K562 (cell line): ENCODE data around the gene DIP2B. TPM values are rescaled to one million over a fixed set of nuclear protein-coding genes. Genes with fewer than 3 reads are reported as not detected.

Source experiments
- ATAC-seq: fragments of 200-7000 bp; cut with Tn5 transposase; 3 replicates; pipeline ENCODE4 v1.9.1; 2020; ENCODE audit warnings: moderate library complexity
- BruUV-seq: library from RNA; stranded (reverse); fragments of 400-500 nt; replicated peaks from 2 replicates; lab custom pipeline; 2021; lab: Mats Ljungman, UMichigan
- CTCF ChIA-PET: fragments of 300-600 bp; formaldehyde crosslinking; extraction: SDS; loops from one replicate; lab custom pipeline; 2021; ENCODE audit warnings: low intra/inter-chr PET ratio; lab: Yijun Ruan, JAX
- POLR2A ChIA-PET: fragments of 300-600, 350-650 bp; sonication (Branson Sonifier 250); formaldehyde crosslinking; extraction: SDS; loops from one replicate; lab custom pipeline; 2021; ENCODE audit warnings: antibody characterized with exemption, inconsistent platforms; lab: Yijun Ruan, JAX
- DNase-seq, 4 experiments: peaks; one replicate each; pipeline versions ENCODE4 v3.0.0 to v3.0.0-alpha.2; 2011 to 2018; ENCODE audit warnings: low spot score in 3 of 4, mixed read lengths in 3 of 4; ENCODE audit errors: extremely low read depth in 1 of 4
- FAIRE-seq: peaks from 2 replicates; lab custom pipeline; 2011; peaks lifted over from hg19 to GRCh38; lab: Jason Lieb, UNC
- H2AFZ ChIP-seq: 2 replicates; pipeline ENCODE4 v1.6.0; 2011; ENCODE audit warnings: low read depth, low read length, control low read depth, inconsistent platforms
- H3K27ac ChIP-seq: fragments of 200-600 bp; 3 replicates; pipeline ENCODE4 v1.8.0; 2011; ENCODE audit warnings: low read depth, mild to moderate bottlenecking, control low read depth, inconsistent platforms, low read length, moderate library complexity, mixed read lengths; ENCODE audit errors: extremely low read depth
- H3K27me3 ChIP-seq, 2 experiments: fragments of 300-600 bp in 1 of 2; 2 replicates in 1 of 2; 3 replicates in 1 of 2; pipeline versions ENCODE4 v1.6.0 to v1.8.0; 2011; ENCODE audit warnings: inconsistent platforms in 2 of 2, low read length in 2 of 2, mild to moderate bottlenecking in 1 of 2, mixed read lengths in 1 of 2, moderate library complexity in 1 of 2; ENCODE audit not compliant: control insufficient read depth in 2 of 2, insufficient read depth in 2 of 2
- H3K36me3 ChIP-seq: fragments of 300-600 bp; 3 replicates; pipeline ENCODE4 v1.8.0; 2011; ENCODE audit warnings: mild to moderate bottlenecking, low read length, inconsistent platforms; ENCODE audit not compliant: control insufficient read depth, insufficient read depth
- H3K4me1 ChIP-seq, 2 experiments: fragments of 200-600 bp in 1 of 2; replicated peaks in 1 of 2; 2 replicates in 1 of 2; 3 replicates in 1 of 2; pipeline versions ENCODE4 v1.5.1 to v1.8.0; 2011; ENCODE audit warnings: inconsistent platforms in 2 of 2, low read length in 2 of 2, mild to moderate bottlenecking in 1 of 2, mixed read lengths in 1 of 2, moderate library complexity in 1 of 2; ENCODE audit not compliant: control insufficient read depth in 2 of 2, insufficient read depth in 2 of 2
- H3K4me2 ChIP-seq: 2 replicates; pipeline ENCODE4 v1.6.1; 2011; ENCODE audit warnings: low read length, control low read depth, inconsistent platforms, mixed read lengths; ENCODE audit not compliant: insufficient read depth
- H3K4me3 ChIP-seq: fragments of 200-600 bp; sonication (generic), shearing (Covaris generic); 2 replicates; pipeline ENCODE4 v1.5.1; 2016; ENCODE audit warnings: control low read depth, inconsistent platforms
- H3K79me2 ChIP-seq: fragments of 200-600 bp; 3 replicates; pipeline ENCODE4 v1.8.0; 2011; ENCODE audit warnings: low read length, inconsistent platforms; ENCODE audit not compliant: control insufficient read depth, insufficient read depth
- H3K9ac ChIP-seq, 2 experiments: 2 replicates each; pipeline versions ENCODE4 v1.6.0 to v1.6.1; 2011; ENCODE audit warnings: low read depth in 2 of 2, low read length in 2 of 2, control low read depth in 1 of 2, inconsistent platforms in 1 of 2, mild to moderate bottlenecking in 1 of 2, mixed read lengths in 1 of 2; ENCODE audit not compliant: insufficient read depth in 1 of 2
- H3K9me1 ChIP-seq: one replicate; pipeline ENCODE4 v1.6.0; 2011; ENCODE audit warnings: inconsistent platforms, mild to moderate bottlenecking, low read length, moderate library complexity; ENCODE audit not compliant: control insufficient read depth, insufficient read depth
- H3K9me3 ChIP-seq: replicated peaks from 2 replicates; pipeline ENCODE4 v1.5.1; 2011; ENCODE audit warnings: low read depth, low read length, inconsistent platforms; ENCODE audit not compliant: control insufficient read depth, insufficient read depth
- H4K20me1 ChIP-seq: replicated peaks from 2 replicates; pipeline ENCODE4 v1.6.1; 2011; ENCODE audit warnings: low read length, inconsistent platforms, mixed read lengths; ENCODE audit not compliant: control insufficient read depth, insufficient read depth
- CBX1 ChIP-seq: sonication (generic); IDR thresholded peaks from 2 replicates; pipeline ENCODE4 v1.6.1; 2016; ENCODE audit warnings: antibody characterized with exemption, low read depth, mild to moderate bottlenecking
- CHD4 ChIP-seq: fragments of 200-600 bp; sonication (generic); IDR thresholded peaks from 3 replicates; pipeline ENCODE4 v1.6.1; 2012; ENCODE audit warnings: low read depth, mild to moderate bottlenecking, mixed read lengths, low read length, inconsistent platforms; ENCODE audit not compliant: insufficient read depth, insufficient replicate concordance, poor library complexity, severe bottlenecking
- ERF ChIP-seq: fragments of 450-650 bp; formaldehyde crosslinking; IDR thresholded peaks from 2 replicates; pipeline ENCODE4 v1.4.0; 2020; ENCODE audit warnings: mild to moderate bottlenecking, mixed read lengths
- FUS ChIP-seq: fragments of 200-400 bp; formaldehyde crosslinking; optimal IDR thresholded peaks from 2 replicates; pipeline ENCODE3; 2017; ENCODE audit warnings: low read depth, low read length
- HNRNPL ChIP-seq: fragments of 200-400 bp; formaldehyde crosslinking; IDR thresholded peaks from 2 replicates; pipeline ENCODE4 v1.6.1; 2017; ENCODE audit warnings: low read depth, mild to moderate bottlenecking, low read length
- PML ChIP-seq: IDR thresholded peaks from 2 replicates; pipeline ENCODE4 v1.6.1; 2012; ENCODE audit warnings: low read length, inconsistent platforms
- RBFOX2 ChIP-seq: fragments of 200-400 bp; formaldehyde crosslinking; IDR thresholded peaks from 2 replicates; pipeline ENCODE4 v1.6.1; 2017; ENCODE audit warnings: low read depth, mild to moderate bottlenecking, low read length, moderate library complexity
- SAFB ChIP-seq: fragments of 200-400 bp; formaldehyde crosslinking; IDR thresholded peaks from 2 replicates; pipeline ENCODE4 v1.6.1; 2017; ENCODE audit warnings: low read depth, low read length, borderline replicate concordance
- SUPT5H ChIP-seq: fragments of 450-650 bp; IDR thresholded peaks from 2 replicates; pipeline ENCODE4 v1.6.1; 2016
- XRCC3 ChIP-seq: fragments of 450-650 bp; IDR thresholded peaks from 2 replicates; pipeline ENCODE4 v1.6.1; 2017; ENCODE audit warnings: mild to moderate bottlenecking, moderate library complexity
- ZC3H4 ChIP-seq: sonication (generic); formaldehyde crosslinking; IDR thresholded peaks from 2 replicates; pipeline ENCODE4 v1.9.0; 2021; ENCODE audit warnings: missing genetic modification reagents, borderline replicate concordance
- ZFP1 ChIP-seq: fragments of 450-650 bp; formaldehyde crosslinking; IDR thresholded peaks from 2 replicates; pipeline ENCODE4 v1.4.0; 2020; ENCODE audit warnings: mild to moderate bottlenecking, mixed read lengths
- ZNF212 ChIP-seq: fragments of 450-650 bp; formaldehyde crosslinking; IDR thresholded peaks from 2 replicates; pipeline ENCODE4 v1.4.0; 2020; ENCODE audit warnings: mild to moderate bottlenecking
- WGBS: fragments of 100-300 bp; shearing (Covaris generic); methylation state at CpG from one replicate; pipeline ENCODE4 v1.1.6; 2016; ENCODE audit warnings: low coverage, mixed read lengths; ENCODE audit not compliant: insufficient coverage; ENCODE audit errors: missing lambda C conversion rate; 5-methylcytosine and 5-hydroxymethylcytosine counted together
- in situ Hi-C: fragments of 300-500 bp; cut with MboI; formaldehyde crosslinking; loops from 4 replicates; pipeline ENCODE4 v1.15.0; 2018; ENCODE audit warnings: inconsistent platforms, mixed read lengths
- intact Hi-C: fragments of 100-400 bp; cut with micrococcal nuclease; formaldehyde crosslinking; loops from 2 replicates; pipeline ENCODE4 v1.14.2; 2022
- polyA plus RNA-seq, 8 experiments: library from polyadenylated mRNA; depleted of rRNA in 4 of 8; stranded (reverse) in 5 of 8; unstranded in 3 of 8; fragments of >200 nt; fragmentation: Nextera tagmentation in 2 of 8; fragmentation: Illumina TruSeq in 1 of 8; extraction: Ambion mirVana in 2 of 8; extraction: Trizol in 1 of 8; gene quantifications; 2 replicates each; pipeline versions ENCODE4 v1.2.1 to v1.2.3, GENCODE V29; 2011 to 2014; ENCODE audit warnings: inconsistent platforms in 1 of 8, missing spikeins in 1 of 8
- total RNA-seq, 7 experiments: library from RNA; depleted of rRNA in 6 of 7; stranded (reverse); fragments of >200 nt in 6 of 7; fragmentation: Illumina TruSeq in 2 of 7; extraction: Trizol in 2 of 7; gene quantifications; 2 replicates each; pipeline versions ENCODE4 v1.2.1 to v1.2.3, GENCODE V29; 2011 to 2021; ENCODE audit warnings: low replicate concordance in 1 of 7
- TF ChIP-seq, protein P1 (sequence below), 2 experiments: fragments of 250-450 bp in 1 of 2; fragments of 450-650 bp in 1 of 2; sonication (Bioruptor Pico) in 1 of 2; IDR thresholded peaks; 2 replicates each; pipeline versions ENCODE4 v1.6.1 to v1.8.0; 2016 to 2021; ENCODE audit warnings: mild to moderate bottlenecking in 2 of 2, moderate library complexity in 2 of 2, missing compliant biosample characterization in 1 of 2, missing genetic modification characterization in 1 of 2
- TF ChIP-seq, protein P2 (sequence below): sonication (generic); formaldehyde crosslinking; IDR thresholded peaks from 2 replicates; pipeline ENCODE4 v1.8.0; 2022; ENCODE audit warnings: mild to moderate bottlenecking, missing genetic modification reagents
- TF ChIP-seq, protein P3 (sequence below): sonication (generic); formaldehyde crosslinking; IDR thresholded peaks from 2 replicates; pipeline ENCODE4 v1.8.0; 2022; ENCODE audit warnings: mild to moderate bottlenecking, low read depth, missing genetic modification reagents
- TF ChIP-seq, protein P4 (sequence below): fragments of 250-450 bp; sonication (Bioruptor Pico); IDR thresholded peaks from 2 replicates; pipeline ENCODE4 v1.6.1; 2021; ENCODE audit warnings: mild to moderate bottlenecking

Gene DIP2B
- total and polyA plus RNA-seq, 9 of the 15 experiments (the other 6 are each of a cell fraction or from before 2014, with no cell fraction given), result 4.6 to 26.1 (median 18.8) TPM

DNA sequence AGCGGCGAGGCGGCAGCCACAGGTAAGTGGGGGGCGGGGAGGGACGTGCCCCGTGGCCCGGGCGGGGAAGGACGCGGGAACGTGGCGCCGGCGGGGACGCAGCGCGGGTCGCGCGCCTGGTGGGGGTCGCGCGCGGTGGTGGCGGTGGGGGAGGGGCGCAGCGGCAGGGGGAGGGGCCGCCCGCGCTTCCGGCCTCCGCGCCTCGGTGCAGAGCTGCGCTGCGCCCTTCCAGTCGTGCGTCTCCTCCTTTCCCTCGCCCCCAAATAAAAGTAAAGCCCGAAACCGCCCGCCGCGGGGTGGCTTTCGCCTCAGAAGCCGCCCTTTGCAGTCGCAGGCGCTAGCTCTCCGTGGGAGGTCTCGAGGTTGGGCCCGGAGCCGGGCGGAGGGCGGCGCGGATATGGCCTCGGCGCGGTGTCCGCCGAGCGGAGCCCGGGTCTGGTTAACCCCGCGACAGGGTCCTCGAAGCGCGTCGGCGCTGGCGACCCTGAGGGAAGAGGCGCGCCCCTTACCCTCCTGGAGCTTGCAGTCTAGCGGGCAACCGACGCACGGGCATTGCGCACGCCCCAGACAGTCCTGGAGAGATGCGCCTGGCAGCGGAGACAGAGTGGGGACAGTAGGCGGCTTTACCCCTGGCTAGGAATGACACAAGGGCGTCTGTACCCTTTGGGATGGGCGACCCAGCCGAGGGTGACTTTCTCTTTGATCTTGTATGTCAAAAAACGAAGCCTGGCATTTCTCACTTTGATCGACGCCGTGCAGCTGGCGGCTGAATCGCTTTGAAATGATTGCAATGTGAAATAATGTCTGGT is 259.7 kb downstream of the DIP2B start:
- Histone ChIP-seq H3K36me3 (peaks cover 3% of the 10 kb centered on the region; the same call in 1 of the 3 replicates), H3K9me1 (no peaks in the 10 kb centered on the region), H3K27ac (peak overlapping the region; percentile 99), H3K9me3 (no peaks in the 10 kb centered on the region), H2AFZ (peak overlapping the region; percentile 92), H3K4me3 (peak overlapping the region; percentile 84), H3K9ac (peak overlapping the region; percentile 95 to 97), H4K20me1 (no peaks in the 10 kb centered on the region), H3K4me2 (peak overlapping the region; percentile 95), H3K27me3 (no peaks in the 10 kb centered on the region), H3K4me1 (peaks cover 18 to 21% of the 10 kb centered on the region in 2 experiments), H3K79me2 (peaks cover 79% of the 10 kb centered on the region)
- FAIRE-seq (no peak), ATAC-seq (peak; percentile 53), DNase-seq (peak in 1 of 4 experiments; percentile 85)
- in situ Hi-C loops (loop anchor here (5.0 kb wide), 1 partner anchor 48 kb away; no protein-coding TSS in a partner anchor), intact Hi-C loops (loop anchor here (1.0 to 10.0 kb wide), 6 partner anchors 61 to 677 kb away; partner anchors contain the start of gene SMARCD1)
- ChIA-PET POLR2A (interaction anchor here (0.5 to 2.8 kb wide), 22 partner anchors 10 to 319 kb away, joined by 3 to 15 read pairs (median 4); partner anchors contain the start of genes CSRNP2 and SLC11A2), CTCF (interaction anchor here (0.6 to 1.6 kb wide), 3 partner anchors 223 to 264 kb away, joined by 3 to 5 read pairs (median 3); no protein-coding TSS in a partner anchor)
- BruUV-seq, result no TSS peak
- under 1% methylated on average over 45 of the region's 91 CpGs for WGBS
- TF ChIP-seq SUPT5H, result 0 out of 2 replicates have a peak, but pooled peaks have one; percentile 58
- TF ChIP-seq, protein P1, sequence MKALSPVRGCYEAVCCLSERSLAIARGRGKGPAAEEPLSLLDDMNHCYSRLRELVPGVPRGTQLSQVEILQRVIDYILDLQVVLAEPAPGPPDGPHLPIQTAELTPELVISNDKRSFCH (CRISPR knock-in tag; IDR thresholded peaks at IDR 0.05), result no peak
- TF ChIP-seq, protein P1 (tag; IDR thresholded peaks at IDR 0.05), result no peak
- peak; percentile 49; the same call in 1 of the 2 replicates for TF ChIP-seq SAFB
- TF ChIP-seq, protein P2, sequence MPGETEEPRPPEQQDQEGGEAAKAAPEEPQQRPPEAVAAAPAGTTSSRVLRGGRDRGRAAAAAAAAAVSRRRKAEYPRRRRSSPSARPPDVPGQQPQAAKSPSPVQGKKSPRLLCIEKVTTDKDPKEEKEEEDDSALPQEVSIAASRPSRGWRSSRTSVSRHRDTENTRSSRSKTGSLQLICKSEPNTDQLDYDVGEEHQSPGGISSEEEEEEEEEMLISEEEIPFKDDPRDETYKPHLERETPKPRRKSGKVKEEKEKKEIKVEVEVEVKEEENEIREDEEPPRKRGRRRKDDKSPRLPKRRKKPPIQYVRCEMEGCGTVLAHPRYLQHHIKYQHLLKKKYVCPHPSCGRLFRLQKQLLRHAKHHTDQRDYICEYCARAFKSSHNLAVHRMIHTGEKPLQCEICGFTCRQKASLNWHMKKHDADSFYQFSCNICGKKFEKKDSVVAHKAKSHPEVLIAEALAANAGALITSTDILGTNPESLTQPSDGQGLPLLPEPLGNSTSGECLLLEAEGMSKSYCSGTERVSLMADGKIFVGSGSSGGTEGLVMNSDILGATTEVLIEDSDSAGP, result peak; percentile 25; the same call in 1 of the 2 replicates
- no peak for TF ChIP-seq ZNF212 (CRISPR knock-in tag)
- TF ChIP-seq HNRNPL, result peak; percentile 75; the same call in 1 of the 2 replicates
- TF ChIP-seq RBFOX2, result peak; percentile 85
- TF ChIP-seq PML, result no peak
- TF ChIP-seq ZC3H4, result peak; percentile 25; the same call in 1 of the 2 replicates
- peak; percentile 62; the same call in 1 of the 2 replicates for TF ChIP-seq CBX1
- TF ChIP-seq ZFP1, result no peak
- peak; percentile 52 for TF ChIP-seq FUS
- TF ChIP-seq, protein P3, sequence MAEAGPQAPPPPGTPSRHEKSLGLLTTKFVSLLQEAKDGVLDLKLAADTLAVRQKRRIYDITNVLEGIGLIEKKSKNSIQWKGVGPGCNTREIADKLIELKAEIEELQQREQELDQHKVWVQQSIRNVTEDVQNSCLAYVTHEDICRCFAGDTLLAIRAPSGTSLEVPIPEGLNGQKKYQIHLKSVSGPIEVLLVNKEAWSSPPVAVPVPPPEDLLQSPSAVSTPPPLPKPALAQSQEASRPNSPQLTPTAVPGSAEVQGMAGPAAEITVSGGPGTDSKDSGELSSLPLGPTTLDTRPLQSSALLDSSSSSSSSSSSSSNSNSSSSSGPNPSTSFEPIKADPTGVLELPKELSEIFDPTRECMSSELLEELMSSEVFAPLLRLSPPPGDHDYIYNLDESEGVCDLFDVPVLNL (CRISPR knock-in tag), result peak; percentile 44; the same call in 1 of the 2 replicates
- TF ChIP-seq ERF (CRISPR knock-in tag), result 0 out of 2 replicates have a peak, but pooled peaks have one; percentile 55
- TF ChIP-seq CHD4, result no peak
- TF ChIP-seq, protein P4, sequence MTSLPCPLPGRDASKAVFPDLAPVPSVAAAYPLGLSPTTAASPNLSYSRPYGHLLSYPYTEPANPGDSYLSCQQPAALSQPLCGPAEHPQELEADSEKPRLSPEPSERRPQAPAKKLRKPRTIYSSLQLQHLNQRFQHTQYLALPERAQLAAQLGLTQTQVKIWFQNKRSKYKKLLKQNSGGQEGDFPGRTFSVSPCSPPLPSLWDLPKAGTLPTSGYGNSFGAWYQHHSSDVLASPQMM (CRISPR knock-in tag), result no peak
- TF ChIP-seq XRCC3, result no peak
